CD4-positive, alpha-beta T cell treated with Interferon alpha-2 for 1 hour (primary cell): ENCODE measurements around the gene ALDH9A1.
"Not testable (repeated sequence)": the region's sequence is repeated elsewhere in the genome, so short reads cannot be mapped to it uniquely, and the experiment has no call there.

Source experiments
- DNase-seq, 2 donors: peaks; one replicate each; pipeline ENCODE4 v3.0.0-alpha.2; 2020 to 2022

Gene ALDH9A1

DNA sequence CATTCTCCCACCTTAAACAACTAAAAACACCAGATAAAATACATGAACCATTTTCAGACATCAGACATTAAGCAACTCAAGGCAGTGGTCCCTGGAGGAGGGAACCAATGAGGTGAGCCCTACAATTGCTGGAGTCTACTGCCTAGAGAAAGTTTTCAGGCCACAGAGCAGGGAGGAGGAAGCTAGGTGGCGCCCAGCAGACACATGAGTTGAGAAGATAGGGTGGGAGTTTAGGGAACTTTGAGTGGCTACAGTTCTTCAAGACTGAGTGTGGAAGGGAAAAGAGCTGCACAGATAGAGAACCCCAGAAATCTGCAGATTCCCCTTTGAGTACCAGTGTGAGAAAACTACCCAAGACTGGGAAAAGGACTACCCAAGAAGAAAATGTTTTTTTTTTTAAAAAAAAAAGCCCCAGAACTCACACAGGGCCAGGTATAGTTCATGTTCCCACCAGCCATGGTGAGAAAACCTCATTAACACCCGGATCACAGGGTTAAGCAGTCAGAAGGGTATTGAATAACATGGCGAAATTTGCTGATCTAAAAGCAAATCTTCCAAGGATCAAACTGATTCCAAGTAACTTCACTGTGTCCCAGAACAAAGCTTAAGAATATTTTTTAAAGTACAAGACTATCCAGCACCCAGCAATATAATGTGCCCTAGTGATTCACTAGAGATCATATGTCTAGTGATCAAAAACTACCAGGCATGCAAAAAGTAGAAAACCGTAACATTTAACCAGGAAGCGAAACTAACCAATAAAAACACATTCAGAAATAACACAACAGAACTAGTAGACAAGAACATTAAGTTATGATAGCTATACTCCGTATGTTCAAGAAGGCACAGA, 12.0 kb downstream of the ALDH9A1 start:
- peak in 1 of 2 donors; percentile 6 for DNase-seq

DNA sequence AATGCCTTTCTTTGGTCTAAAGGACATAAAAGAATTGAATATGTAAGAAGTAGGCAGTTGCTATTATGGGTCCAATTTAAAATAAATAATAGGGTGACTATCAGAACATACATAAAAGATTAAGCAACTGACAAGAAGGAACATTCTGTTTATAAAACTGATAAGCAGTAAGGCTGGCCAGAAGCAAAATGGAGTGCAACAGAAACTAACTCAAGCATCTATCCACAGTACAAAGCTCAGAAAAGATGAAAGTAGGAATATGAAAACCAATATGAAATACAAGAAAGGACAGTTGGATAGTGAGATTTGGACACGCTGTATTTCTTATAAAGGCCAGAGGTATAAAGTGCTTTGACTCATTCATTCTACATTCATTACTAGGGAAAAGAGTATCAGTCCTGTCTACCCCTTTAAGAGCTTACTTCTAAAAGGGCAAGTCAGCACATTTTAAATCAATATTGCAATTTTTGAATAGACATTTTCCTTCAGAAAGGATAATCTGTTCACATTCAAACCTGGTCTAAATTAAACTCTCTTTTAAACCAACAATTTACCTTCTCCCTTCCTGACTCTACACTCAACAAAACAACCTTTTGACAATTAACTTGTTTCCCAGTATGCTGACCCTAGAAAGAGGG, 14.4 kb downstream of the ALDH9A1 start:
- no peak for DNase-seq

DNA sequence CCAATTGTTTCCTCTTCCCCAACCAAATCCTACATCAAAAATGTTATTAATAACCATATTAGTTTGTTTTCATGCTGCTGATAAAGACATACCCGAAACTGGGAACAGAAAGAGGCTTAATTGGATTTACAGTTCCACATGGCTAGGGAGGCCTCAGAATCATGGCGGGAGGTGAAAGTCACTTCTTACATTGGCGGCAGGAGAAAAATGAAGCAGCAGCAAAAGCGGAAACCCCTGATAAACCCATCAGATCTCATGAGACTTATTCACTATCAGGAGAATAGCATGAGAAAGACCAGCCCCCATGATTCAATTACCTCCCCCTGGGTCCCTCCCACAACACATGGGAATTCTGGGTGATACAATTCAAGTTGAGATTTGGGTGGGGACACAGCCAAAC, 17.6 kb downstream of the ALDH9A1 start:
- DNase-seq, result not testable (repeated sequence)

DNA sequence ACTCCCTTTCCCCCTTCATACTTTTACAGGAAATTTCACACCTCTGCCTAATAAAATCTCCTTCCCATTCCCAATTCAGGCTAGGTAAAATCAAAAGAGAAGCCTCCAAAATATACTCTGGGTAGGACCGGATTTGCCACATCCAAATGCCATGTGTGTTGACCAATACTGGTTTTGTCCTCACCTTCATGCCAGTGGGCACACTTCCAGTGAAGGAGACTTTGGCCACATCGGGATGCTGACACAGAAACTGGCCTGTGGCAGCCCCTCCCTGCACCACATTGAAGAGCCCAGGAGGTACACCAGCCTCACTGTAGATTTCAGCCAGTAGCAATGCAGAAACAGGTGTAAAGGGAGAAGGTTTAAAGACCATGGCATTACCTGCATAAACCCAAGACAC, 18.1 kb downstream of the ALDH9A1 start:
- no peak for DNase-seq

DNA sequence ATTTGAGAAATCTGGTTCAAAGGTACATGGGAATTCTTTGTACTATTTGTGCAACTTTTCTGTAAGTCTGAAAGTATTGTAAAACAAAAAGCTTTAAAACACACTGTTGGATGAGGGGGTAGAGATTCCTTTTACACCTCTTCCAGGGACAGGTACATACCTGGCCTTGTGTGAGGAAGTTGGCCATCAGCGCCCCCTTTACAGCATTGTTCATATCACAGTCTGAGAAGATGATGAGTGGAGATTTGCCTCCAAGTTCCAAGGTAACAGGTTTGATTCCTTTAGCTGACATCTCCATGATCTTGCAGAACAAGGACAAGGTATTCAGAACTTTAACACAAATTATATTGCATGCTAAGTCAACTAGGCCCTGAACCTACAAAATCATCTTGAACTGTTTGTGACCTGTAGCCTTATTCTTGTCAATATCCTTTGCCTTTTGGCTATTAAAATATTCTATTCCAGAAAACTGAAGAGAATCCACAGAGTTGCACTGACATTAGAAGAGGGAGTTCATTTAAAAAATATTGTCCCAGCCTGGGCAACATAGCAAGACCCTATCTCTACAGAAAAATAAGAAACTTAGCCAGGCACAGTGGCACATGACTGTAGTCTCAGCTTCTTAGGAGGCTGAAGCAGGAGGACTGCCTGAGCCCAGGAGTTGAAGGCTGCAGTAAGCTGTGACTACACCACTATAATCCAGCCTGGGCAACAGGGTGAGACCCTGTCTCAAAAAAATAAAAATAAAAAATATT, 18.9 kb downstream of the ALDH9A1 start:
- no peak for DNase-seq

DNA sequence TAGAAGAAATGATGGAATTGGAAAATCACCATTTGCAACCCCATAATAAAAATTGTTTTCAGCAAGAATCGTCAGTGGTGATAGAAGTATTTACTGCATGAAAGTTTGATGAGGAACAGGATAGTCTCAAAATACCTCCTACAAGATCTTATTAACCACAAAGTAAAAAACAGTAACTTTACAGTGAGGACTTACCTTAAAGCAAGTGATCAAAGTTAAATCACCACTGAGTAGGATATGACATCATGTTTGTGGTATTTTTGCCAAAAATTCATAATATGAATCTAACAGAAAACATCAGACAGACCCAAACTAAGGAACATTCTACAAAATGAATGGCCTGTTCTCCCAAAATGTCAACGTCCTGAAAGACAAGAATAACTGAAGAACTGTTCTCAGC, 19.9 kb downstream of the ALDH9A1 start:
- DNase-seq, result no peak

DNA sequence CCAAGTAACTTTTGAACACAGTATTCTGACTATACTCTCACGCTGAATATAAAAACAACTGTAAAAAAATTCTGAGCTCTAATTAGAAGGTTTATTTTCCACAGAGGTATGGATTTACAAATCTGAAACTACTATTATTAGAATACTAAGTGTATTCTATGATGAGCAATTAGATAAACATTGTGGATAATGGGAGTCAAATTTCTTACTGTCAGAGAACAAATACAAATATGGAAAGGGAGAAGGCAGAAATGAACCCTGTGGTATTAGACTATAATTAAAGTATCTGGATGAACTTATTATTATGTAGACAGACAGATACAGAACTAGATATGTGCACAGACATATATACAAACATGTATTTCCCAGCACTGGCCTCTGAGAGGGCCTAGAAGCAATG, 22.6 kb downstream of the ALDH9A1 start:
- no peak for DNase-seq

DNA sequence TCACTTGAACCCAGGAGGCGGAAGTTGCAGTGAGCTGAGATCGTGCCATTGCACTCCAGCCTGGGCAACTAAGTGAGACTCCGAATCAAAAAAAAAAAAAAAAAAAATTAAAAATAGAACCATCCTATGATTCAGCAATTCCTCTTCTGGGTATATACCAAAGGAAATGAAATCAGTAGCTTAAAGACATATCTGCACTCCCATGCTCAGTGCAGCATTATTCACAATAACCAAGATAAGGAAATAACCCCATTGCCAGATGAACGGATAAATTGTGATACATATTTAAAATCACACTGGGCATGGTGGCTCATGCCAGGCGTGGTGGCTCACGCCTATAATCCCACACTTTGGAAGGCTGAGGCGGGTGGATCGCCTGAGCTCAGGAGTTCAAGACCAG, 23.8 kb downstream of the ALDH9A1 start:
- DNase-seq, result no peak

DNA sequence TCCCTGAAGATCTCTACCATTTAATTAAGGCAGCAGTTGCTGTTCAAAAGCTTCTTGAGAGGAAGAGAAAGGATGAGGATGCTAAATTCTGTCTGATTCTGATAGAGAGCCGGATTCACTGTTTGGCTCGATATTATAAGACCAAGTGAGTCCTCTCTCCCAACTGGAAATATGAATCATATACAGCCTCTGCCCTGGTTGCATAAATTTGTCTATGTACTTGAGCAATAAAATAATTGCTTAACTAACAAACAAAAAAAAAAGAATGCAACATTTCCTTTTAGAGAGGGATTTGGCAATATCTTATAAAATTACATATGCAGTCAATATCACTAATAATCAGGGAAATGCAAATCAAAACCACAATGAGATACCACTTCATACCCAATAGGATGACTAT, 26.8 kb downstream of the ALDH9A1 start:
- no peak for DNase-seq

DNA sequence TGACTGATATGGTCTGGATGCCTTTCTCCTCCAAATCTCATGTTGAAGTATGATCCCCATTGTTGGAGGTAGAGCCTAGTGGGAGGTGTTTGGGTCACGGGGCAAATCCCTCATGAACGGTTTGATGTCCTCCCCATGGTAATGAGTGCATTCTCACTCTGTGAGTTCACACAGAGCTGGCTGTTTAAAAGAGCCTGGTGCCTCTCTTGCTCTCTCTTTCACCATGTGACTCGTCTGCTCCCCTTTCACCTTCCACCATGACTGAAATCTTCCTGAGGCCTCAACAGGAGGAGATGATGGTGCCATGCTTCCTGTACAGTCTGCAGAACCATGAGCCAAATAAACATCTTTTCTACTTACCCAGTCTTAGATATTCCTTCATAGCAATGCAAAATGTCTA, 30.2 kb downstream of the ALDH9A1 start:
- no peak for DNase-seq

DNA sequence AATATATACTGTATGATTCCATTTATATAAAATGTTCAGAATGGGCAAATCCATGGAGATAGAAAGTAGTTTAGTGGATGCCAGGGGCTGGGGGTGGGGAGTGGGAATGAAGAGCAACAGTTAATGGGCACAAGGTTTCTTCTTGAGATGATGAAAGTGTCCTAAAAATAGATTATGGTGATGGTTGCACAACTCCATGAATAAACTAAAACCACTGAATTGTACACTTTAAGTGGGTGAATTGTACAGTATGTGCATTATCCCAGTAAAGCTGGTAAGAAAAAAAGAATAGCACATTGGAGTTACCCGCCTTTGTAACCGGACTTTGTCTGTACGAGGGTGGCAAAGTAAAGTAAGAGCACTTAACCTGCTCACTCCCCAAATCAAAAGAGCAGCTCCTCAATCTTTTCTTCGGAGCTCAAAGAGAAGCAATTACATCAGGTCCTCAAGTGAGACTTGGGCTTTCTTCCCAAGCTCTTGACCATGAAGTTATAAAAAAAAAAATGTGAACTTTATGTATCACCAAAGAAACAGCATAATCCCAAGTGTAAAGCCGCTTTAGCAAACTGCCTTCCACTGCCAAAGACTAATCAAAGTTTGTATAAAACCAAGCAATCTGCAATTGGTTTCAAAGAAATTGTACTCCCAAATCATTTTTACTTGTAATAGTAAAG, 32.1 kb downstream of the ALDH9A1 start:
- no peak for DNase-seq

DNA sequence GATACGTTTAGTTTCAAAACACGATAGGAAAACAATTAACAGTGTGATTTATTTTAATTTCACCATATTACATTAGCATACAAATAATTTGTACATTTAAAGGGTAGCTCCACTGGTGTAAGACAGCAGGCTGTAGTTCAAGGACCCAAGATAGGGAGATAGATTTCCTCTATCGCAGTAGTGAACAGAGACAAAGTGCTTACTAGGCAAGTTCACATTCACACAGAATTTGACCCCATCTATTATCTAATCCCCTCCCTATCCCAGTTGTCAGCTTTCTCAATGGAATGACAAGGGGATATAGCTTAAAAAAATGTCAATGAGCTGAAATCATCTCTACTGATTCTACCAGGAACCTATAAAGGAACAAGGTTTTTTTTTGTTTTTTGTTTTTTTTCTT, 36.2 kb downstream of the ALDH9A1 start:
- no peak for DNase-seq

DNA sequence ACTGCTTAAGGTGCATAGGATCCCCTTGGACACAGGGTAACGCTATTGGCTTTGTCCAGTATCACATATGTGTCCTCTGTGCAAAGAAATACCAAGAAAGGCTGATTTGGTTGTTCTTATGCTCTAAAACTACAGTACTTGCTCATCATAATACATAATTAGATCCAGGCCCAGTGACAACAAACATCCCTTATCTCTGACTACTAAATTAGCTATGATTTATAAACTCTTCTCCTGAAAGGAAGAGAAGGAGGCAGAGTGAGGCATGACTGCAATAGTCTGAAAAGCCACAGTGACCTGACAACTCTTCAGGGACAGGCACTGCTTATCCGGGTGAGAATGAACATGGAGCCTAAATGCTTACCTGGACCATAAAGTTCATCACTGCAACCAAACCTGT, 36.7 kb downstream of the ALDH9A1 start:
- DNase-seq, result no peak

DNA sequence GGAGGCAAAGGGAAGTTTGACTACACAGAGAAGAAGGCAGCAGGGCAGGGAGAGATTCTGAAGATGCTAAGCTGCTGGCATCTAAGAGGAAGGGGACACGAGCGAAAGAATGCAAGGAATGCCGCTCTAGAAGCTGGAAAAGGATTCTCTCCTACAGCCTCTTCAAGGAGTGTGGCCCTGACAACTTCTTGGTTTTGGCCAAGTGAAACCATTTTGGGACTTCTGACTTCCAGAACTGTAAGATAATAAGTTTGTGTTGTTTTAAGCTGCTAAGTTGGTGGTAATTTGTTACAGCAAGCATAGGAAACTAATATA, 38.8 kb downstream of the ALDH9A1 start:
- DNase-seq, result no peak

DNA sequence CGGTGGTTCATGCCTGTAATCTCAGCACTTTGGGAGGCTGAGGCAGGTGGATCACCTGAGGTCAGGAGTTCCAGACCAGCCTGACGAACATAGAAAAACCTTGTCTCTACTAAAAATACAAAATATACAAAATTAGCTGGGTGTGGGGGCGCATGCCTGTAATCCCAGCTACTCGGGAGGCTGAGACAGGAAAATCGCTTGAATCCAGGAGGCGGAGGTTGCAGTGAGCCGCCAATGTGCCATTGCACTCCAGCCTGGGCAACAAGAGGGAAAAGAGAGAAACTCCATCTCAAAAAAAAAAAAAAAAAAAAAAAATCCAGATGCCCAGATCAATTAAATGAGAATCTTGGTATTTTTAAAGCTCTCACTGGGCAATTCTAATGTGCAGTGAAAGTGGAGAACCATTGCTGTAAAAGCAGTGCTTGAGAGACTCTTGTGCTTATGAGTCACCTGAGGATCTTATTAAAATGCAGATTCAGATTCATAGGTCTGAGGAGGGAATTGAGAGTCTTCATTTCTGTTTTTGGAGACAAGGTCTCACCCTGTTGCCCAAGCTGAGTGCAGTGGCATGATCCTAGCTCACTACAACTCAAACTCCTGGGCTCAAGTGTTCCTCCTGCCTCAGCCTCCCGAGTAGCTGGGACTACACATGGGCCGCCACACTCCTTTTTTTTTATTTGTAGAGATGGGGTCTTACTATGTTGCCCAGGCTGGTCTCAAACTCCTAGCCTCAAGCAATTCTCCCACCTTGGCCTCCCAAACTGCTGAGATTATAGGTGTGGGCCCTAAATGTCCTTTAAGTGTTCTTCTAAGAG, 39.4 kb downstream of the ALDH9A1 start:
- not testable (repeated sequence) for DNase-seq

DNA sequence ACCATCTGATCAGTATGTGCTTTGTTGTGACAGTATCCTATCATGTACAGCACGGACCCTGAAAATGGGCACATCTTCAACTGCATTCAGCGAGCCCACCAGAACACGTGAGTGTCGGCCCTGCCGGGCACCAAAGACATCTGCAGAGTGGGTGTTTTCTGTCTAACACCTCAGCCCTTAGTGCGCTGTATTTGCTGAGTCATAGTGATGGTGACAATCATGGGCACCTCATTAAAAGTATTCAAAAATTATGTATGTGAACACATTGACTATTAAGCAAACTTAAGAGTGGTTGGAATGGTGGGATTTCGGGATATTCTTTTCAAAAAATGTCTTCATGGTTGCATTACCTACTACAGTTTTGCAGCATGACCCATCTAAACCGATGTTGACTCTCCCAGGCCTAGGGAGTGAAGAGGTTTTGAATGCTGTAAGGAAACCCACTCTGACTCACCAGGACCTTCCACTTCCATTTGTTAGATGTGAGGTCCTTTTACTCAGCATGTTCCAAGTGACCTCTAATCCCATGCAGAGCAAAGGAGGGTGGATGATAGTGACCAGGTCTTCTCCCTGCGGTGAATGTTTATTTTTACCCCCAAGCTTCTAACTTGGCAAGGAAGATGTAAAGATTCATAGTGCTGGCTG, 47.3 kb downstream of the ALDH9A1 start:
- DNase-seq, result no peak

DNA sequence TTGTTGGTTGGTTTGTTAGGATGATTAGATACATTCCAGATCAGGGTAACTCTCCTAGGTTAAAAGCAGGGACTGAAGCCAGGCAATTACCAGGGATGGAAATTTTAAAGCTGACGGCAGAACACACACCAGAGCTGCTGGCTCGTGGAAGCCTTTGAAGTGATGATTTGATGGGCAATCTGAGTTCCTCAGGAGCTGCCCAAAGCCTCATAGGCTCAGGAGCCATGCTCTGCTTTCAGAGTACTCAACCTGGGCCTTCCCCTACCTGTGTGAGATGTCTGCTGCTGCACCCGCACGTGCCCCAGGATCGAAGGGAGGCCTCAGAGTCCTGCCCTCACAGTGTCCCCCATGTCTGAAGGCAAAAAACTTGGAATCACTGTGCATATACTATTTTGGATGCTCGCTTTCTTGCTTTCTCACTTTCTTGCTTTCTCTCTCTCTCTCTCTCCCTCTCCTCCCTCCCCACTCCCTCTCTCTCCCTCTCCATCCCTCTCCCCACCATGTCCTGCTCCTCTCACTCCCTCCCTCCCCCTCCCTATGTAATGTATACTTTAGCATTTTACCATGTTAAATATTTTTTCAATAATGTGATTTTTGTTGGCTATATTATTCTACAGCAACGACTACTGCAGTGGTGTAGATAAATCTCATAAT, 49.3 kb downstream of the ALDH9A1 start:
- no peak for DNase-seq

DNA sequence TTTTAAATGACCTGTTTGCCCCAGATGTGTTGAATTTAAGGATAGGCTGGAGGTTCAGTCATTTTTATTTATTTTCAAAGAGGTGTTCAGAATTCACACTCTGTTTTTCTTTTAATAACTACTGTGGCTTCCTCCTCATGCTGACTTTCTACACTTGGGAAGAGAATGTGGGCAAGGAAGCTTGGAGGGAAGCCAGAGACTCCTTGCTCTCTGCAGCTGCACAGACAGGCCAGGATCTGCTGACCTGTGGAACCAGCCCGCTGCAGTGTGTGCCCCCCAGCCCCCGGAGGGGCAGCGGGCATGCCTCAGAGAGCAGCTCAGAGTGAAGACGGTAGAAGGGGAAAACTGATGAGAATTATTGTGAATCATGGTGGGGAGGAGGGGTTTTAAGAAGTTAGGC, 50.4 kb downstream of the ALDH9A1 start:
- DNase-seq, result no peak

DNA sequence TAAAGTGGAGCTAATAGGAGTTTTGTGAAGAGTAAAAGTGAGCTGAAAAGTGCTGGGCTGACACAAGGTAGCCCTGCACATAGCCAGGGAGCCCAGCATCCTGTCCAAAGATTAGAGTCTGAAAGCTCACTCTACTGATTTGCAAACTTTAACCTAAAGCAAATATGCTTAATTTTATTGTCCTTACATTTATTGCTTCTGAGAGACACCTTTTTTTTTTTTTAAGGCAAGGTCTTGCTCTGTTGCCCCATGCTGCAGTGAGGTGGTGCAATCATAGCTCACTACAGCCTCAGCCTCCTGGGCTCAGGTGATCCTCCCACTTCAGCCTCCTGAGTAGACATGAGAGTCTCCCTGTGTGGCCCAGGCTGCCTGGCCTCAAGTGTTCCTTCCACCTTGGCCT, 50.8 kb downstream of the ALDH9A1 start:
- DNase-seq, result no peak

DNA sequence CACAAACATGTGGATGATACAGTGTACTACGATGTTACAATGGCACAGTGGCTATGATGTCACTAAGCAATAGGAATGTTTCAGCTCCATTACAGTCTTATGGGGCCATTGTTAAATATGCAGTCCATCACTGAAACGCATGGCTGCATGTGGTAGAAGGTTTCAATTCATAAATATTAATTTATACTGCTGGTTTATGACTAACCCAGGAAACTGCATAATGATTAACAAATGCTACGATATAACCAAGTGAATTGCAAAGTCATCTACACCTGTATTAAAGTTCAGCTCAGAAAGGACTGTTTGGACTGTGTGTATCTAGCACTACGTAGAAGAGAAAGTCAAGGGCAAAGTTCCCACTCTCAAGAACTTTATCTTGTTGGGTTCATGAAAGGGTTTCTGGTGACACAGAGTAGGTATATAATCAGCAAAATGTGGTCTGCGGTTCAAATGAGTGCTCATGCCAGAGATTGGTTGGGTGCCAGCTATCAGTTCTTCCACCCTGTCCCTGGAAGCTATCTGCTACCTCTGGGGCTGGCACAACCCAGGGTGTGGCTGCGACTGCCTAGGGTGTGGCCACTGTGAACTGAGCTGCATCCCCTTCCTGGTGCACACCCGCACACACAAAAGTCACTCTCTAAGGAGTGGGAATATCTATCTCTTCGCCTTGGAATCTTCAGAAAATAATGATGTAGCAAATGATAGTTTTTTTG, 52.6 kb downstream of the ALDH9A1 start:
- peak in 1 of 2 donors; percentile 34 for DNase-seq
